Airway epithelial cell (primary cell): Measurements from ENCODE around the gene CT45A8. TPM values are rescaled to one million over a fixed set of nuclear protein-coding genes. Genes with fewer than 3 reads are reported as not detected.

Experiments used
- total RNA-seq: library from RNA; depleted of rRNA; stranded (reverse); fragments of >200 nt; gene quantifications from 2 replicates; pipeline ENCODE4 v1.2.3, GENCODE V29; 2015

The CT45A8 gene, protein sequence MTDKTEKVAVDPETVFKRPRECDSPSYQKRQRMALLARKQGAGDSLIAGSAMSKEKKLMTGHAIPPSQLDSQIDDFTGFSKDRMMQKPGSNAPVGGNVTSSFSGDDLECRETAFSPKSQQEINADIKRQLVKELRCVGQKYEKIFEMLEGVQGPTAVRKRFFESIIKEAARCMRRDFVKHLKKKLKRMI
- not detected in 2 replicates for total RNA-seq

DNA sequence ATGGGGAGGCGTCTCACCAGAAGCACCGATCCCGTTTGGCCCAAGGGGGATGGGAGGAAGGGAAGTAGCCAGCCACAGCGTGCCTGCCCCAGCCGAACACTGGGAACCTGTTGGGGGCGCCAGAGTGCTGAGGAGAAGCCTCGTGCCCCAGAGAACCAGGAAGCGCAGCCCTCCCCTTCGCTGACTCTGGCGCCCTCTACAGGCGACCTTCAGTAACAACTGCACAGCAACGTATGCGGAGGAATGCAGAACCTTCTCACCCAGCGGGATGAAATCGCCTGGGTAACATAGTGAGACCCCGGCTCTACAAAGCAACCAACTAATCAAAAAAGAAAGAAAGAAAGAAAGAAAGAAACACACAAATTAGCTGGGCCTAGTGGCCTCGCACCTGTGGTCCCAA lies at the start of gene CT45A8:
CT45A8 (minus strand) TSS at position 101 of the 400 bp plus-strand sequence. CDS start 3,755 bp downstream, outside the sequence.

DNA sequence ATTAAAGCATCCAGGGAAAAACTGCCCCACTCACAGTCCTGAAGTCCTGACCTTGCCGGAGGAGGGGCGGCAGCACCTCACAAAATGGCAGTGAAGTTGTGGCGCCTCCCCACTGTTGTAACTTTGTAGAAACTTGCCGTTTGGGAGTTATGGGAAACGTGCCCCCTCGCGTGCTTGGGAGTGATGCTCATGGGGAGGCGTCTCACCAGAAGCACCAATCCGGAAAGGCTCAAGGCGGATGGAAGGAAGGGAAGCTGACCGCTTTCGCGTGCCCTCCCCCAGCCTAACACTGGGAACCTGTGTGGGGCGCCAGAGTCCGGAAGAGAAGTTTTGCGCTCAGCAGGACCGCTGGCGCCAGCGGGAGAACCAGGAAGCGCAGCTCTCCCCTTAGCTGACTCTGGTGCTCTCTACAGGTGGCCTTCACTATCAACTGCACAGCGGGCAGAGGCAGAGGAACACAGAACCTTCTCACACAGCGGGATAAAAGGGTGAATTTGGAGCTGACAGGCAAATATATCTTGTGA lies 39.0 kb upstream of the CT45A8 start, which contains the start of the genes CT45A10 and SAGE1:
CT45A10 (minus strand) TSS at position 151 of the 524 bp plus-strand sequence. CDS start 8,100 bp downstream, outside the sequence.
SAGE1 (plus strand) TSS at position 423 of the 524 bp plus-strand sequence. CDS start 2,527 bp downstream, outside the sequence.

DNA sequence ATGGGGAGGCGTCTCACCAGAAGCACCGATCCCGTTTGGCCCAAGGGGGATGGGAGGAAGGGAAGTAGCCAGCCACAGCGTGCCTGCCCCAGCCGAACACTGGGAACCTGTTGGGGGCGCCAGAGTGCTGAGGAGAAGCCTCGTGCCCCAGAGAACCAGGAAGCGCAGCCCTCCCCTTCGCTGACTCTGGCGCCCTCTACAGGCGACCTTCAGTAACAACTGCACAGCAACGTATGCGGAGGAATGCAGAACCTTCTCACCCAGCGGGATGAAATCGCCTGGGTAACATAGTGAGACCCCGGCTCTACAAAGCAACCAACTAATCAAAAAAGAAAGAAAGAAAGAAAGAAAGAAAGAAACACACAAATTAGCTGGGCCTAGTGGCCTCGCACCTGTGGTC lies 17.4 kb upstream of the CT45A8 start, which contains the start of gene CT45A9:
CT45A9 (minus strand) TSS at position 101 of the 400 bp plus-strand sequence. CDS start 3,751 bp downstream, outside the sequence.

DNA sequence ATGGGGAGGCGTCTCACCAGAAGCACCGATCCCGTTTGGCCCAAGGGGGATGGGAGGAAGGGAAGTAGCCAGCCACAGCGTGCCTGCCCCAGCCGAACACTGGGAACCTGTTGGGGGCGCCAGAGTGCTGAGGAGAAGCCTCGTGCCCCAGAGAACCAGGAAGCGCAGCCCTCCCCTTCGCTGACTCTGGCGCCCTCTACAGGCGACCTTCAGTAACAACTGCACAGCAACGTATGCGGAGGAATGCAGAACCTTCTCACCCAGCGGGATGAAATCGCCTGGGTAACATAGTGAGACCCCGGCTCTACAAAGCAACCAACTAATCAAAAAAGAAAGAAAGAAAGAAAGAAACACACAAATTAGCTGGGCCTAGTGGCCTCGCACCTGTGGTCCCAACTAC lies 17.2 kb downstream of the CT45A8 start, which contains the start of gene CT45A7:
CT45A7 (minus strand) TSS at position 101 of the 400 bp plus-strand sequence. CDS start 3,747 bp downstream, outside the sequence.

DNA sequence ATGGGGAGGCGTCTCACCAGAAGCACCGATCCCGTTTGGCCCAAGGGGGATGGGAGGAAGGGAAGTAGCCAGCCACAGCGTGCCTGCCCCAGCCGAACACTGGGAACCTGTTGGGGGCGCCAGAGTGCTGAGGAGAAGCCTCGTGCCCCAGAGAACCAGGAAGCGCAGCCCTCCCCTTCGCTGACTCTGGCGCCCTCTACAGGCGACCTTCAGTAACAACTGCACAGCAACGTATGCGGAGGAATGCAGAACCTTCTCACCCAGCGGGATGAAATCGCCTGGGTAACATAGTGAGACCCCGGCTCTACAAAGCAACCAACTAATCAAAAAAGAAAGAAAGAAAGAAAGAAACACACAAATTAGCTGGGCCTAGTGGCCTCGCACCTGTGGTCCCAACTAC lies 34.4 kb downstream of the CT45A8 start, which contains the start of gene CT45A2:
CT45A2 (minus strand) TSS at position 101 of the 400 bp plus-strand sequence. CDS start 3,747 bp downstream, outside the sequence.

DNA sequence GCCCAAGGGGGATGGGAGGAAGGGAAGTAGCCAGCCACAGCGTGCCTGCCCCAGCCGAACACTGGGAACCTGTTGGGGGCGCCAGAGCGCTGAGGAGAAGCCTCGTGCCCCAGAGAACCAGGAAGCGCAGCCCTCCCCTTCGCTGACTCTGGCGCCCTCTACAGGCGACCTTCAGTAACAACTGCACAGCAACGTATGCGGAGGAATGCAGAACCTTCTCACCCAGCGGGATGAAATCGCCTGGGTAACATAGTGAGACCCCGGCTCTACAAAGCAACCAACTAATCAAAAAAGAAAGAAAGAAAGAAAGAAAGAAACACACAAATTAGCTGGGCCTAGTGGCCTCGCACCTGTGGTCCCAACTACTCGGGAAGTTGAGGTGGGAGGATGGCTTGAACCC lies 51.7 kb downstream of the CT45A8 start, which contains the start of gene CT45A6:
CT45A6 (minus strand) TSS at position 101 of the 400 bp plus-strand sequence. CDS start 3,794 bp downstream, outside the sequence.

Other genes starting within 250 kb of the CT45A8 start
- gene CT45A1, start 140.9 kb downstream of the CT45A8 start, total RNA-seq = not detected in 2 replicates
- gene CT45A3, start 86.3 kb downstream of the CT45A8 start, total RNA-seq = not detected in 2 replicates
- not detected in 2 replicates for gene CT45A5, start 69.0 kb downstream of the CT45A8 start, total RNA-seq
- not detected in 2 replicates for gene CT45A6, start 51.8 kb downstream of the CT45A8 start, total RNA-seq
- not detected in 2 replicates for gene CT45A2, start 34.5 kb downstream of the CT45A8 start, total RNA-seq
- not detected in 2 replicates for gene CT45A7, start 17.3 kb downstream of the CT45A8 start, total RNA-seq
- gene CT45A9, start 17.3 kb upstream of the CT45A8 start, total RNA-seq = not detected in 2 replicates
- gene CT45A10, start 38.9 kb upstream of the CT45A8 start, total RNA-seq = not detected in 2 replicates
- gene SAGE1, start 39.2 kb upstream of the CT45A8 start, total RNA-seq = not detected in 2 replicates
- 10.9 and 16.3 TPM in 2 replicates for gene MMGT1, start 119.5 kb upstream of the CT45A8 start, total RNA-seq
- 12.0 and 15.2 TPM in 2 replicates for gene SLC9A6, start 130.9 kb upstream of the CT45A8 start, total RNA-seq